Skeletal muscle cell (primary cell): ENCODE data around the gene EGFL7.
"Not testable (repeated sequence)": the region's sequence is repeated elsewhere in the genome, so short reads cannot be mapped to it uniquely, and the experiment has no call there.

Experiments
- DNase-seq: peaks from one replicate; pipeline ENCODE4 v3.0.0-alpha.2; 2010; ENCODE audit warnings: low read depth
- H3K4me3 ChIP-seq: 2 replicates; pipeline ENCODE4 v1.5.1; 2011; ENCODE audit warnings: low read depth, mild to moderate bottlenecking, control low read depth, low read length, moderate library complexity

Gene EGFL7

DNA sequence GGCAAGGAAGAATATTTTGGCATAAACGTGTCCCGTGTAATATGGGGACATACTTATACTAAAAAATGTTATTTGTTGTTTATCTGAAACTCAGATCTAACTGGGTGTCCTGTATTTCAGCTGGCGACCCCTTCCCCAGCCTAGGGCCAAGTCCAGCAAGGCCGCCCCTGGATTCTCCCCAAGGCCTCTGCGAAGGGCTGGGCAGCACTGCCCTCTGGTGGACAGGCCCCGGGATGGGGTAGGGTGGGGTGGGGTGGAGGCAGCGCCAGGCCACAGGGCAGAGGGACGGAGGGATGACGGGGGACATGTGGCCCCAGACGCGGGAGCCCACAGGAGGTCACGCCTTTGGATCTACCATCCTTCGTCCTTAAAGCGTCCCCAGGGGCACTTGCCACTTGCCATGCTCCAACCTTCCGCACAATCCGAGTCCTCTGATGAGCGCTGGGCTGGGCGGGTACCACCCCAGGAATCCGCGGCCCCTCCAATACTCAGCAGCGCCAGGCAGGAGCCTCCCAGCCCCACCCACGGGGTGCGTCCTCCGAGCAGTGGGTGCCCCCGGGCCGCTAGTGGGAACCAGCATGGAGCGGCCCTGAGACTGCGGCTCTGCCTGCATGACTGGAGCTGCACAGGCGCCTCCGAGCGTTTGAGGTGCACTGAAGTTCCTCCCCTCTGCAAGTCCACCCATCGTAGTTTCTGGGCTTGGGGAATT is 31.6 kb downstream of the EGFL7 start:
- DNase-seq: no peak
- no peak overlapping the region for H3K4me3 ChIP-seq

GRCh38 chr9:136694872-136695247 is 32.1 kb downstream of the EGFL7 start:
- no peak overlapping the region for H3K4me3 ChIP-seq
- DNase-seq: no peak

GRCh38 chr9:136695435-136695895 is 32.7 kb downstream of the EGFL7 start:
- H3K4me3 ChIP-seq: no peak overlapping the region
- no peak for DNase-seq

- DNase-seq: no peak
- H3K4me3 ChIP-seq: no peak overlapping the region
Observed at GRCh38 chr9:136695955-136696354, 33.2 kb downstream of the EGFL7 start.

- no peak for DNase-seq
- no peak overlapping the region for H3K4me3 ChIP-seq
Observed at GRCh38 chr9:136696502-136696901, 33.8 kb downstream of the EGFL7 start.

DNA sequence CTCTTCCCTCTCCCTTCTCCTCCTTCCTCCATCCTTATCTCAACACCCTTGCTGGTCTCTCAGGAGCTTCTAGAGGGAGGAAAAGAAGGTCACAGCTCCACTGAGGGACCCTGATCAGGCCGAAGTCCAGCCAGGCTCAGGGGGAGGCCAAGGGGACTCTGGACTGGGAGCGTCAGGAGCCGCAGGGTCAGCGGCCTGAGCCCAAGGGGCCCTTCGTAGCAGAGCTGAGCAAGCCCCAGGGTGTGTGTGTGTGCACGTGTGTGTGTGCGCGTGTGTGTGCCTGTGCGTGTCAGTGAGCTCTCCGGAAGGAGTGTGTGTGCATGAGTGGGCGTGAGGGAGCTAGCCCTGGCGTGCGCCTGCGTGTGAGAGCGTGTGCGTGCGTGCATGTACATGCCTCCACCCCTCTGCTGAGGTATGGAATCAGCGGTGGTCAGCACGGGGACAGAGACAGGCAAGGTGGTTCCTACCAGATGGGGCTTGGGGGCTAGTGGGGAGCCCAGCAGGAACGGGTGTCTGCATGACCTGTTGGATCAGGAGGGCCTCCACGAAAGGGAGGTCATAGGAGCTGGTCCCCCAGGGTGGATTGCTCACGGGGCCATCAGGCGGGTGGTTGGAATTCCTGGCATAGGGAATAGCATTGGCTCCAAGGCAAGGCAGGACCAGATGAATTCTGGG is 34.6 kb downstream of the EGFL7 start:
- no peak for DNase-seq
- no peak overlapping the region for H3K4me3 ChIP-seq

DNA sequence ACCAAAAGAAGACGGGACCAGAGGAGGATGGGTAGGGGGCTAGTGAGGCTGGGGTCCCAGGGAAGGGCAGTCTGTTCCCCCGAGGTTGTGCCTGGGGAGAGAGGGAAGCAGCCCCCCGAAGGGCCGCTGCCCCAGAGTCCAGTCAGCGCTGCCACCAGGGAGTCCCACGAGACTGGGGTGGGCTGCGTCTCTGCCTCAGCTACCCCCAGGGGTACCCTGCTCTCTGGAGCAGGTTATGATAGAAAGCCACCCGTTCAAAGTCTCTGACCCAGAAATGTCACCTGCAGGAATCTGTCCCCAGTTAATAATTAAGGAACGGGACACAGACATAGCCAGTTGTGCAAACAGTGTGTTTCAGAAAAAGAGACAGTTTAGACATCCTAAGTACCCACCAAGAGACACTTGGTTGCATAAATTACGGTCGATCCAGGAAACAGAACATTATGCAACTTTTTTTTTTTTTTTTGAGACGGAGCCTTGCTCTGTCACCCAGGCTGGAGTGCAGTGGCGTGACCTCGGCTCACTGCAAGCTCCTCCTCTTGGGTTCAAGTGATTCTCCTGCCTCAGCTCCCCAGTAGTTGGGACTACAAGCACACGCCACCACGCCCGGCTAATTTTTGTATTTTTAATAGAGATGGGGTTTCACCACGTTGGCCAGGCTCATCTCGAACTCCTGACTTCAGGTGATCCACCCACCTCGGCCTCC is 35.3 kb downstream of the EGFL7 start:
- no peak overlapping the region for H3K4me3 ChIP-seq

DNA sequence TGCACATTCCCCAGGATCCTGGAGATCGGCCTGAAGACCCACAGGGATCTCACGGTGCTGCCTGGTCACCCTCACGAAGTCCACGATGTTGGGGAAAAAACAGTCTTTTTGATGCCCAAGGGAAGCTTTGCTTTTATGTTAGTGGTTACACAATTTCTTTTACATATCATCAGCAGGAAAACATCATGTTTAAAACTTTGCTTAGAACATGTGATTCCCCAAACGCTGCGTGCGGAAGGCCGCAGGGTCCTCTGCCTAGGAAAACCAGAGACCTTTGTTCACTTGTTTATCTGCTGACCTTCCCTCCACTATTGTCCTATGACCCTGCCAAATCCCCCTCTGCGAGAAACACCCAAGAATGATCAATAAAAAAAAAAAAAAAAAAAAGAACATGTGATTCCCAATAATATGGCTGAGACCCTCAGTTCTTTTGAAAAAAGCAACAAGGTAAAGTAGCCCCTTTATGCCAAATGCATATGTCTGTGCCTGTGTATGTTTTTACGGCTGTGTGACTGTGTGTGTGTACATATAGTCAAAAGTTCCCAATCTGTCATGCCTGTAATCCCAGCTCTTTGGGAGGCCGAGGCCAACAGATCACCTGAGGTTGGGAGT is 36.0 kb downstream of the EGFL7 start:
- DNase-seq: no peak
- H3K4me3 ChIP-seq: no peak overlapping the region

More for the DNA sequence above, 35.3 kb downstream of the EGFL7 start:
- no peak for DNase-seq

- no peak overlapping the region for H3K4me3 ChIP-seq
- DNase-seq: no peak
Observed at GRCh38 chr9:136700304-136700703, 37.6 kb downstream of the EGFL7 start.

DNA sequence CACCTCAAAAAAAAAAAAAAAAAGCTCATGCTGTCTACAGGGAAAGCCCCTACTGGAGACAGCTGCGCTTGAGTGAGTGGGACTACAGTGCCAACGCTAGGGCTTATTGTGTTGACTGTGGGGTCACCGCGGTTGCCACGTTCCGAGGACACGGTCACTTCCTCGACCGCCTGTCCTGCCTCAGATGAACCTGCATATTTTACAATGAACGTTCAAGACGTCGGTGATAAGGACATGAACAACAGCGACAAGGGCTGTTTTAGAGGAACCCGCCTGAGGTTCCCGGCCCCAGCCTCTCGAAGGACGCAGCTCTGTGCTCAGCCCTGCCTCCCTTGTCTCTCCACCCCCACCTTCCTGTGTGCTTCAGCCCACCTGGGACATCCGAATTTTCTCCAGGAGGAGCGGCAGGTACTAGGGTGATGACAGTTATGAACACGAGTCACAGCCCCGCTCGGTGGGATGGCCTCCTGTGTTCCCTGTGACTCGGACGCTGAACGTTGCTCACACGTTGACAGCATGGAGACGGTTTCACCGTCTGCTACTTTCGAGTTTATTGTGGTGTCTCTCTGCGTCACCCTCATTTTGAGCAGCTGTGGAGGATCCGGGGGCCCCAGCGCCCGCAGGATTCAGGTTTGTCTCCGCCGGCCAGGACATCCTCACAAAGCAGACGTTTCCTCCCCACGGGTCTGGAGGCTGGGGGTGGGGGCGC is 38.4 kb downstream of the EGFL7 start:
- H3K4me3 ChIP-seq: no peak overlapping the region

DNA sequence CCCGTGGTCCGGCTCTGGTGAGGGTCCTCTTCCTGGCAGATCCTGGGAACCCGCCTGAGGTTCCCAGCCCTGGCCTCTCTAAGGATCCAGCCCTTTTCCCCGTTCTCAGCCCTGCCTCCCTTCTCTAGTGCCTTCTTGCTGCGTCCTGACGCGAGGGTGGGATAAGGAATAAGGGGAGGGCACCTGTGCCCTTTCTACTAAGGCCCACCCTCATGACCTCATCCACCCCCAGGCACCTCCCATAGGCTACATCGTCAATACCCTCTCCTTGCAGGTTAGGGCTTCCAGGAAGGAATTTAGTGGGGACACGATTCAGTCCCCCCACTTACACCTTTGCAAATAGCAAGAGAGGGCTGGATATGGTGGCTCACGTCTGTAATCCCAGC is 38.9 kb downstream of the EGFL7 start:
- H3K4me3 ChIP-seq: no peak overlapping the region
- DNase-seq: no peak

More for the DNA sequence above, 38.4 kb downstream of the EGFL7 start:
- DNase-seq: no peak

- DNase-seq: no peak
Observed at GRCh38 chr9:136703276-136703860, 40.7 kb downstream of the EGFL7 start.

GRCh38 chr9:136704741-136705140 is 42.0 kb downstream of the EGFL7 start:
- not testable (repeated sequence) for DNase-seq, H3K4me3 ChIP-seq

More at GRCh38 chr9:136703276-136703860, 40.7 kb downstream of the EGFL7 start:
- H3K4me3 ChIP-seq: no peak overlapping the region

GRCh38 chr9:136705564-136705963 is 42.8 kb downstream of the EGFL7 start:
- H3K4me3 ChIP-seq: no peak overlapping the region
- no peak for DNase-seq

DNA sequence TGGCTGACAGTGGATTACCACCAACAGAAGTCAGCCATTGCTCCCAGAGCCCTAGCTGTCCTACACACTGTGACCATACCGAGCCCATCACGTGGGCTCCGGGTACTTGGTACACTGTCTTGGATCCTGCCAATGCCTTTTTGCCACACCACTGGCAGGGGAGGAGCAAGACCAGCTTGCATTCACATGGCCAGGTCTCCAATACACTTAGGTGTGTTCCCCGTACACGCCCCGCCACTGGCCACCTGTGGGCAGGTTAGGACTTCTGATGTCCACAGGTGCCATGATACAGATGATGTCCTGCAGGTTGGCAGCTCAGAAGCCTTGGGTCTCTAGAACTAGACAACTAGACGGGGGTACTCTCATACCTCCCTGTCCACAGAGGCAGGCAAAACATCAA is 44.3 kb downstream of the EGFL7 start:
- H3K4me3 ChIP-seq: no peak overlapping the region
- no peak for DNase-seq

DNA sequence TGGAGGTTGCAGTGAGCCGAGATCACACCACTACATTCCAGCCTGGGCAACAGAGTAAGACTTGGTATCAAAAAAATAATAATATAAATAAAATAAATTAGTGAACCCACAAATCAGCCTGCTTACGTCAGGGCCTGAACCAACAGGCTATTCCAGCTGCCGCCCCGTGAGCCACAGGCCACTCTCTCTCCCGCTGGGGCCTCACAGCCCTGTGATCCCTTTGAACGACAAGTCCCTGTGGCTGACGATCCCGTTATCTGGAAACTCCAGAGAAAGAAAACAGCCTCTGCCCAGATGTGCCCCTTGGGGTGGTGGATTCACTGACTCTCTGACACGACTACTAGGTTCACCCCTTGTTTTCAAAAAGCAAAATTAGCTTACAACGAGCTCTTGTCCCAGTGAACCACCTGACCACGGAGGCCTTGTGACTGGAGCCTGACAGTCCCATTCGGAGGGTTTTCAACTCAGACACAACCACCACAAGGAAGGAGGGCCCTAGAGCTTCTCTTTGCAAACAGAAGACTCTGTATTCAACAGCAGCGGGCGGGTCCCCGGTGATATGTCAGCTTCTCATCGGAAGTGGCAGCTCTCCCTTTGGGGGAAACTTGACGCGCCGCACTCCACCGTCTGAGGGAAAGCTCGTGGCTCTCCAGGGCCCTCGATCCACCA is 45.3 kb downstream of the EGFL7 start:
- H3K4me3 ChIP-seq: no peak overlapping the region
- DNase-seq: no peak

- DNase-seq: no peak
- H3K4me3 ChIP-seq: no peak overlapping the region
Observed at GRCh38 chr9:136709454-136710109, 46.9 kb downstream of the EGFL7 start.

DNA sequence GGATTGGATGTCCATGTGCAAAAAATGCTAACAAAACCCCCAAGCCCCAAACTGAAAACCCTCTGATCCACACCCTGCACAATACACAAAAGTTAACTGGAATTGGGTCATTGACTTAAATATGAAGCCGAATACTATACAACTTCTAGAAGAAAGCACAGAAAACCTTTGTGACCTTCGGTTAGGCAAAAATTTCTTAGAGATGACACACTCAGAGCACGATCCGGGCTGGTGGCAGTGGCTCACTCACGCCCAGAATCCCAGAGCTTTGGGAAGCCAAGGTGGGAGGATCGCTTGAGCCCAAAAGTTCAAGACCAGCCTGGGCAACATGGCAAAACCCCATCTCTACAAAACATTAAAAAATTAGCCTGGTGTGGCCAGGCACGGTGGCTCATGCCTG is 47.8 kb downstream of the EGFL7 start:
- no peak overlapping the region for H3K4me3 ChIP-seq
- no peak for DNase-seq
